AG10803 (cell line): ENCODE results near the gene AMOTL1.

Source experiments
- DNase-seq: peaks from one replicate; pipeline ENCODE4 v3.0.0; 2010; ENCODE audit warnings: low read depth
- H3K4me3 ChIP-seq: 2 replicates; pipeline ENCODE4 v1.5.1; 2011; ENCODE audit warnings: mild to moderate bottlenecking, low read length, control low read depth
- TF ChIP-seq, protein P1 (sequence below): conservative IDR thresholded peaks from 2 replicates; pipeline ENCODE4 v1.5.1; 2011; ENCODE audit warnings: mild to moderate bottlenecking, low read length, control low read depth, inconsistent platforms

The AMOTL1 gene

DNA sequence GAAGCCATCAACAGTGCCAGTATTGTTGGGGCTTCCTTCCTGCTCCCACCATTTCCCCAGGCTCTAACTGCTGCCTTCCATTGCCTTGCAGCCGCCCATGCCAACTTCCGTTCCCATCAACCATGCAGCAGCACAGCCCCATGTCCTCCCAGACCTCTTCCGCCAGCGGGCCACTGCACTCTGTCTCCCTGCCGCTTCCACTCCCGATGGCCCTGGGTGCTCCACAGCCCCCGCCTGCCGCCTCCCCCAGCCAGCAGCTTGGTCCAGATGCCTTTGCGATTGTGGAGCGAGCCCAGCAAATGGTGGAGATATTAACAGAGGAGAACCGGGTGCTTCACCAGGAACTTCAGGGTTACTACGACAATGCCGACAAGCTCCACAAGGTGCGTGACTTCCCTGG, 53.3 kb downstream of the AMOTL1 start:
- TF ChIP-seq, protein P1, sequence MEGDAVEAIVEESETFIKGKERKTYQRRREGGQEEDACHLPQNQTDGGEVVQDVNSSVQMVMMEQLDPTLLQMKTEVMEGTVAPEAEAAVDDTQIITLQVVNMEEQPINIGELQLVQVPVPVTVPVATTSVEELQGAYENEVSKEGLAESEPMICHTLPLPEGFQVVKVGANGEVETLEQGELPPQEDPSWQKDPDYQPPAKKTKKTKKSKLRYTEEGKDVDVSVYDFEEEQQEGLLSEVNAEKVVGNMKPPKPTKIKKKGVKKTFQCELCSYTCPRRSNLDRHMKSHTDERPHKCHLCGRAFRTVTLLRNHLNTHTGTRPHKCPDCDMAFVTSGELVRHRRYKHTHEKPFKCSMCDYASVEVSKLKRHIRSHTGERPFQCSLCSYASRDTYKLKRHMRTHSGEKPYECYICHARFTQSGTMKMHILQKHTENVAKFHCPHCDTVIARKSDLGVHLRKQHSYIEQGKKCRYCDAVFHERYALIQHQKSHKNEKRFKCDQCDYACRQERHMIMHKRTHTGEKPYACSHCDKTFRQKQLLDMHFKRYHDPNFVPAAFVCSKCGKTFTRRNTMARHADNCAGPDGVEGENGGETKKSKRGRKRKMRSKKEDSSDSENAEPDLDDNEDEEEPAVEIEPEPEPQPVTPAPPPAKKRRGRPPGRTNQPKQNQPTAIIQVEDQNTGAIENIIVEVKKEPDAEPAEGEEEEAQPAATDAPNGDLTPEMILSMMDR, result no peak

DNA sequence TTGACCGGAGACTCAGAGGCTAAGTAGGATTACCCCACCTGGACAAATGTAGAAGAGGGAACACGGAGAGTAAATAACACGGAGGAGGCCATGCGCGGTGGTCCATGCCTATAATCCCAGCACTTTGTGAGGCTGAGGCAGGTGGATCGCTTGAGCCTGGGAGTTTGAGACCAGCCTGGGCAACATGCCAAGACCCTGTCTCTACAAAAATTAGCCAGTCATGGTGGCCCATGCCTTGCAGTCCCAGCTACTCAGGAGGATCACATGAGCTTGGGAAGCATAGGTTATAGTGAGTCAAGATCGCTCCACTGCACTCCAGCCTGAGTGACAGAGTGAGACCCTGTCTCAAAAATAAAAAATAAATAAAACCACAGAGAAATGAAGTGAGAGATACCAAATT, 53.9 kb downstream of the AMOTL1 start:
- DNase-seq, result no peak
- TF ChIP-seq, protein P1, result no peak
- H3K4me3 ChIP-seq, result no peak overlapping the region

More for the DNA sequence above, 53.3 kb downstream of the AMOTL1 start:
- DNase-seq, result no peak
- H3K4me3 ChIP-seq, result no peak overlapping the region

DNA sequence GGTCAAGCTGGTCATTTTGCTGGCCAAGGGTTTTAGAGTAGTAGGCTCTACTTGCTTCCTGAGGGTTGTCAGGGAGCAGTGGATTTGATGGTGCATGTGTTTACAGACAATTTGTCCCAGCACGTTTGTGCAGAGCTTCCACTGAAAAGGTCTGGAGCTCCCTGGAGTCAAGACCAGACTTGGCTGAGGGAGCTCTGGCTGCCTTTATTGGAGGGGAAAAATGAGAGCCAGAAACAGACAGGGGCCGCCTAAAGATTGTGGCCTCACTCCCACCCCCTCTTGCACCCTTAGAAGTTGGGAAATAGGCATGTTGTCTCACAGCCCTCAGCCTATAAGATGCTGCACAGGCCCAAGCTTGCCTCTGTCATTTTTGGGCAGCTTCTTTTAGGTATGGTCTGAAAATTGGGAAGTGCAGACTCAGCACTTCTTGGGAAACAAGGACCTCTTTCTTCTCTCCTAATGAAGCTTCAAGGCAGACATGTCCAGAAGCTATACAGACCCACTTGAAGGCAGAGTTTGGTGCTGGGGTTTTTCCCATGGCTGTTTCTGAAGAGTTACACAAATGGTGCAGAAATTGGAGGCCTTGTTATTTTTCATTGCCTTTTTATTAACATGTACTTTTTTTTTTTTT, 55.1 kb downstream of the AMOTL1 start:
- DNase-seq, result no peak
- TF ChIP-seq, protein P1, result no peak
- no peak overlapping the region for H3K4me3 ChIP-seq

DNA sequence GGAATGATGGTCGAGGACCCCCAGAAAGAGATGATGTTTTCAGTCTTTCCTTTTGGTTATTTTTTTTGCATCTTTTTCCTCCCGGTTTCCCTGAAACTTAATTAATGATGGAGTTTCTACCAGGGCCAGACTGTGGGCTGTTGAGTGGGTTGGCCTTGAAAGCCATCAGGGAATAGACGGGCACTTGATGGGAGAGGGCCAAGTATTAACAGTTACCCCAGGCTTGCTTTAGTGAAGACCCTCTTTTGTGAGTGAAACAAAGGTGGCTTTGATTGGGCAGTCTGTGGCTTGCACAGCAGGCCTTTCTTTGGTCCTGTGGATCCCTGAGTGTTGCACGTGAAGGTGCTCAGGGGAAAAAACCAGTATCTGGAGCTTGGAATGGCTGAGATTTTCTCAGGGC, 56.9 kb downstream of the AMOTL1 start:
- DNase-seq, result no peak
- no peak overlapping the region for H3K4me3 ChIP-seq
- TF ChIP-seq, protein P1, result no peak

DNA sequence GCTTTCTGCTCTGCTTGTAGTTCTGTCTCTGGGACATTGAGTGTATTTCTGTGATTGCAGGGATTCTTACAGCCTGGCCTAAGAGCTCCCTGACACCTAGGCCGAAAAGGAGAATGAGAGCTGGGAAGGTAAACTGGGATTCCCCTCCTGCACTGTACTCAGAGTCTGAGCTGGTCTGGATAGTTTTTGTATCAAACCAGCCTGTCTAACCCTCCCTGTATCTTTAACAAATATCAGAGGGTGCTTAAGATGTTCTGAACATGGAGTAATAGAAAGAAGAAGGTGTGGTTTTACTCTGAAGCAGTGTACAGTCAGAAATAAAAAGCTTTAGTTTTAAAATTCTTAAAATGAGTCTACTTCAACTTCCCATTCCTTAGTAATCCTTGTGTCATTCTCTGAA, 57.3 kb downstream of the AMOTL1 start:
- no peak overlapping the region for H3K4me3 ChIP-seq
- DNase-seq, result no peak
- TF ChIP-seq, protein P1, result no peak

DNA sequence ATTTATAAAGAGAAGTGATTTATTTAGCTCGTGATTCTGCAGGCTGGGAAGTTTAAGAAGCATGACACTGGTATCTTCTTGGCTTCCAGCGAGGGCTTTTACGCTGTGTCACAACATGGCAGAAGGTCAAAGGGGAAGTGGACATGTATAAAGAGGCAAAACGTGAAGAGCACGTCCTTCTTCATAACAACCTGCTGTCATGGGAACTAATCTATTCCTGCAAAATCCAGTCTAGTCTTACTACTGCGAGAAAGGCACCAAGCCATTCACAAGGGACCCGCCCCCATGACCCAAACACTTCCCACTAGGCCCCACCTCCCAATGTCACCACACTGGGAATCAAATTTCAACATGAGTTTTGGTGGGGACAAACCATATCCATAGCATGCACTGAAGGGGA, 58.3 kb downstream of the AMOTL1 start:
- DNase-seq, result no peak
- no peak overlapping the region for H3K4me3 ChIP-seq
- TF ChIP-seq, protein P1, result no peak

DNA sequence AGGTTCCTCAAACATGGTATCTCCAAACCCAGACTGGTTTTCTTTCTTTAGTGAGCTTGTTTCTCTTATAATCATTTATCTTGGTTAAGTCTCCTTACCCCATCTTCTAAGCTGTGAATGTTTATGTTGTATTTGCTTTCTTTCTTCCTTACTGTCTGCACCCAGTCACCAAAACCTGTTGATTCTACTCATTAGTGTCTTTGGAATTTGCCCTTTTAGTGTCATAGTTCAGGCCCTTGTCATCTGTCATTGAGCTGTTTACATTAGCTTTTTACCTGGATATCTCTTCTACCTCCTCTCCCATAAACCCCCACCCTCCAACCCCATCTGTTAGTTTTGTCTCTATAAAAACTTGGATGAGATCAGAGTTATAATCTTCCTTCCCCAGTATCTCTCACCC, 59.9 kb downstream of the AMOTL1 start:
- DNase-seq, result no peak
- TF ChIP-seq, protein P1, result no peak
- no peak overlapping the region for H3K4me3 ChIP-seq
